Activated CD8-positive, alpha-beta T cell treated with anti-CD3 and anti-CD28 coated beads for 36 hours (primary cell): ENCODE data around the gene LMO2. TPM values are rescaled to one million over a fixed set of nuclear protein-coding genes. Genes with fewer than 3 reads are reported as not detected.

Source experiments
- ATAC-seq: fragments of 200-7000 bp; cut with Tn5 transposase; one replicate; pipeline ENCODE4 v1.10.0; 2021; ENCODE audit warnings: mild to moderate bottlenecking, moderate library complexity
- CTCF ChIA-PET: fragments of 350-600 bp; sonication (Branson Sonifier 250); formaldehyde crosslinking; loops from one replicate; lab custom pipeline; 2021; ENCODE audit warnings: antibody characterized with exemption; lab: Charles Lee
- POLR2A ChIA-PET: fragments of 350-600 bp; sonication (Branson Sonifier 250); formaldehyde crosslinking; loops from one replicate; lab custom pipeline; 2021; ENCODE audit warnings: antibody characterized with exemption; lab: Charles Lee
- DNase-seq: peaks from one replicate; pipeline ENCODE4 v3.0.0-alpha.2; 2020
- H3K27ac Mint-ChIP-seq: one replicate; pipeline ENCODE4 v1.8.0; 2021; ENCODE audit warnings: mild to moderate bottlenecking, mixed read lengths
- H3K27me3 Mint-ChIP-seq: one replicate; pipeline ENCODE4 v1.8.0; 2021; ENCODE audit warnings: mixed read lengths
- H3K36me3 Mint-ChIP-seq: one replicate; pipeline ENCODE4 v1.8.0; 2021; ENCODE audit warnings: low read depth, mixed read lengths
- H3K4me1 Mint-ChIP-seq: one replicate; pipeline ENCODE4 v1.8.0; 2021; ENCODE audit warnings: low read depth, mixed read lengths
- H3K4me3 Mint-ChIP-seq: one replicate; pipeline ENCODE4 v1.8.0; 2021; ENCODE audit warnings: mild to moderate bottlenecking, moderate library complexity, mixed read lengths
- H3K9me3 Mint-ChIP-seq: one replicate; pipeline ENCODE4 v1.8.0; 2021; ENCODE audit warnings: mixed read lengths
- CTCF ChIP-seq: fragments of 200-600 bp; IDR thresholded peaks from one replicate; pipeline ENCODE4 v1.8.0; 2022; ENCODE audit warnings: antibody characterized with exemption, mild to moderate bottlenecking
- intact Hi-C: fragments of 100-400 bp; cut with micrococcal nuclease; formaldehyde crosslinking; loops from one replicate; pipeline ENCODE4 v1.10.0; 2022
- total RNA-seq, 2 experiments: library from RNA; stranded (reverse); gene quantifications; one replicate each; pipeline ENCODE4 v1.2.3, GENCODE V29; 2021

LMO2 gene
- total RNA-seq, 2 experiments from 2014 or later: not detected

GRCh38 chr11:33861941-33862589, 29.8 kb downstream of the LMO2 start:
- DNase-seq: no peak
- Mint-ChIP-seq H3K4me1 (no peaks in the 10 kb centered on the region), H3K36me3 (no peaks in the 10 kb centered on the region), H3K9me3 (no peaks in the 10 kb centered on the region), H3K4me3 (no peak overlapping the region), H3K27me3 (peaks cover 53% of the 10 kb centered on the region), H3K27ac (no peak overlapping the region)
- intact Hi-C loops: loop anchor here (1.0 kb wide), 1 partner anchor 18 kb away; no protein-coding TSS in a partner anchor
- ChIA-PET CTCF (interaction anchor here (1.0 to 9.2 kb wide), 3 partner anchors 109 to 126 kb away, joined by 6 to 103 read pairs (median 15); no protein-coding TSS in a partner anchor), POLR2A (interaction anchor here (1.0 kb wide), 1 partner anchor 91 kb away, joined by 3 read pairs; no protein-coding TSS in a partner anchor)
- ATAC-seq: no peak
- TF ChIP-seq CTCF: no peak

- ChIA-PET CTCF (interaction anchor here (1.0 to 9.2 kb wide), 4 partner anchors 110 to 139 kb away, joined by 3 to 103 read pairs (median 5); no protein-coding TSS in a partner anchor), POLR2A (interaction anchor here (1.0 kb wide), 1 partner anchor 91 kb away, joined by 3 read pairs; no protein-coding TSS in a partner anchor)
- intact Hi-C loops: loop anchor here (1.0 kb wide), 1 partner anchor 19 kb away; no protein-coding TSS in a partner anchor
- Mint-ChIP-seq H3K36me3 (no peaks in the 10 kb centered on the region), H3K9me3 (no peaks in the 10 kb centered on the region), H3K4me3 (no peak overlapping the region), H3K27me3 (peaks cover 52% of the 10 kb centered on the region), H3K27ac (no peak overlapping the region), H3K4me1 (no peaks in the 10 kb centered on the region)
- no peak for ATAC-seq
- no peak for TF ChIP-seq CTCF
- no peak for DNase-seq
Observed at GRCh38 chr11:33861386-33861785, 30.5 kb downstream of the LMO2 start.

- intact Hi-C loops: loop anchor here (1.0 kb wide), 1 partner anchor 19 kb away; no protein-coding TSS in a partner anchor
- Mint-ChIP-seq H3K9me3 (no peaks in the 10 kb centered on the region), H3K4me1 (no peaks in the 10 kb centered on the region), H3K4me3 (no peak overlapping the region), H3K27ac (no peak overlapping the region), H3K27me3 (peaks cover 49% of the 10 kb centered on the region), H3K36me3 (no peaks in the 10 kb centered on the region)
- POLR2A ChIA-PET: interaction anchor here (1.0 kb wide), 1 partner anchor 92 kb away, joined by 3 read pairs; no protein-coding TSS in a partner anchor
- no peak for TF ChIP-seq CTCF
- no peak for DNase-seq
- CTCF ChIA-PET: interaction anchor here (1.0 to 9.2 kb wide), 4 partner anchors 110 to 140 kb away, joined by 3 to 103 read pairs (median 5); no protein-coding TSS in a partner anchor
- ATAC-seq: no peak
Observed at GRCh38 chr11:33860926-33861325, 30.9 kb downstream of the LMO2 start.

GRCh38 chr11:33859306-33859705, 32.6 kb downstream of the LMO2 start:
- intact Hi-C loops: no loop called here
- Mint-ChIP-seq H3K27ac (no peak overlapping the region), H3K36me3 (no peaks in the 10 kb centered on the region), H3K4me1 (no peaks in the 10 kb centered on the region), H3K9me3 (no peaks in the 10 kb centered on the region), H3K4me3 (no peak overlapping the region), H3K27me3 (peaks cover 42% of the 10 kb centered on the region)
- no peak for ATAC-seq
- POLR2A ChIA-PET: no interaction called here
- no peak for TF ChIP-seq CTCF
- CTCF ChIA-PET: interaction anchor here (0.6 to 9.2 kb wide), 8 partner anchors 8 to 150 kb away, joined by 3 to 103 read pairs (median 4); no protein-coding TSS in a partner anchor
- DNase-seq: no peak
